ENCODE results near the gene ETV2.

DNA sequence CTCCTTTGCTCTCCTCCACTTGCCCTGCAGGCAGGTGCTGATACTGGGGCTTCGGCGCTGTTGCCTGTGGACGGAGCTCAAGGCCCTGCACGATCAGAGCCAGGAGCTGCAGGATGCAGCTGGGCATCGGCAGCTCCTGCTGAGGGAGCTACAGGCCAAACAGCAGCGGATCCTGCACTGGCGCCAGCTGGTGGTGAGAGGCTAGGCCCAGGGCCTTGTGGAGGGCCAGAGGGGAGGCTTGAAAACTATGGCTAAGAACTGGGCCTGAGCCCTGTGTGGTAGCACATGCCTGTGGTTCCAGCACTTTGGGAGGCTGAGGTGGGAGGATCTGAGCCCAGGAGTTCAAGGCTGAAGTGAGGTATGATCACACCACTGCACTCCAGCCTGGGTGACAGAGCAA, 22.7 kb upstream of the ETV2 start:
- TF ChIP-seq, protein P1, sequence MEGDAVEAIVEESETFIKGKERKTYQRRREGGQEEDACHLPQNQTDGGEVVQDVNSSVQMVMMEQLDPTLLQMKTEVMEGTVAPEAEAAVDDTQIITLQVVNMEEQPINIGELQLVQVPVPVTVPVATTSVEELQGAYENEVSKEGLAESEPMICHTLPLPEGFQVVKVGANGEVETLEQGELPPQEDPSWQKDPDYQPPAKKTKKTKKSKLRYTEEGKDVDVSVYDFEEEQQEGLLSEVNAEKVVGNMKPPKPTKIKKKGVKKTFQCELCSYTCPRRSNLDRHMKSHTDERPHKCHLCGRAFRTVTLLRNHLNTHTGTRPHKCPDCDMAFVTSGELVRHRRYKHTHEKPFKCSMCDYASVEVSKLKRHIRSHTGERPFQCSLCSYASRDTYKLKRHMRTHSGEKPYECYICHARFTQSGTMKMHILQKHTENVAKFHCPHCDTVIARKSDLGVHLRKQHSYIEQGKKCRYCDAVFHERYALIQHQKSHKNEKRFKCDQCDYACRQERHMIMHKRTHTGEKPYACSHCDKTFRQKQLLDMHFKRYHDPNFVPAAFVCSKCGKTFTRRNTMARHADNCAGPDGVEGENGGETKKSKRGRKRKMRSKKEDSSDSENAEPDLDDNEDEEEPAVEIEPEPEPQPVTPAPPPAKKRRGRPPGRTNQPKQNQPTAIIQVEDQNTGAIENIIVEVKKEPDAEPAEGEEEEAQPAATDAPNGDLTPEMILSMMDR (IDR thresholded peaks at IDR 0.05) = no peak
- TF ChIP-seq POLR2A (IDR thresholded peaks at IDR 0.05) (no peak), EP300 (IDR thresholded peaks at IDR 0.05) (no peak)

Measured in ovary (tissue), 3 donors.